ENCODE data around the gene AMOT. TPM values are rescaled to one million over a fixed set of nuclear protein-coding genes. Genes with fewer than 3 reads are reported as not detected.

Gene AMOT
- total and polyA plus RNA-seq, 7 experiments from 2014 or later = 0.44 to 4.4 (median 3.0) TPM

DNA sequence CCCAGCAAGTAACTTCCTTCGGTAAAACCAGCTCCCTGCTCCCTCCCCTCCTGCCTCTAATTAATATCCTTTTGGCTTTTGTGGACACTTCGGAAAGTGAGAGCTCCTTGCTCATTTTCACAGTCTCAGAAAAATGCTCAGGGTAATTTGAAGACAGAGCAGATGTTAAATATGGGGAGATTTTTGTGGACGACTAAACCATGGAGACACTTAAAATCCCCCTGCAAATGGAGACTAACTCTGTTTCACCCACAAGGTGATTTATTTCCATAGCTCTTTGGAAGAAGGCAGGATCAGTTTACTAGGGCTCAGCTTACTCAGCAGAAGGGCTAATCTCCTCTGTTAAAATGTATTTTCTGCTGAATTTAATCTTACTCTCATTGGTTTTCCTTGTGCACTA, 12.2 kb upstream of the AMOT start:
- peaks cover 0 to 26% (median 2%) of the 10 kb centered on the region in 7 donors for H3K4me1 Mint-ChIP-seq
- no peak for ATAC-seq
- H3K4me3 Mint-ChIP-seq = no peak overlapping the region
- POLR2A ChIA-PET = no interaction called here
- no peaks in the 10 kb centered on the region for H3K9me3 ChIP-seq (ENCODE audit: control insufficient read depth in 2 of 3, low read length in 3 of 3)
- peaks cover 0 to 1% (median 0%) of the 10 kb centered on the region in 11 donors for H3K9me3 Mint-ChIP-seq
- intact Hi-C loops (cut with micrococcal nuclease) = no loop called here
- no peak overlapping the region for H3K27ac ChIP-seq (ENCODE audit: low read depth, low read length)
- peaks cover 0 to 8% of the 10 kb centered on the region in 2 donors for H3K4me1 ChIP-seq (ENCODE audit: control insufficient read depth in 2 of 2, insufficient read depth in 2 of 2, low read length in 2 of 2)
- no peak overlapping the region for H3K4me3 ChIP-seq (ENCODE audit: low read length)
- CTCF ChIA-PET = interaction anchor here (0.6 kb wide), 1 partner anchor 136 kb away, joined by 3 read pairs; no protein-coding TSS in a partner anchor
- H3K27ac Mint-ChIP-seq = no peak overlapping the region
- H3K36me3 ChIP-seq (ENCODE audit: control insufficient read depth in 2 of 3, insufficient read depth in 3 of 3, low read length in 3 of 3) = no peaks in the 10 kb centered on the region
- no peak for DNase-seq
- peaks cover 0 to 2% (median 0%) of the 10 kb centered on the region in 5 donors for H3K27me3 Mint-ChIP-seq
- H3K27me3 ChIP-seq (ENCODE audit: control insufficient read depth in 2 of 2, insufficient read depth in 2 of 2, low read length in 2 of 2) = no peaks in the 10 kb centered on the region
- H3K36me3 Mint-ChIP-seq = no peaks in the 10 kb centered on the region

GRCh38 chrX:112851806-112852205, 11.2 kb upstream of the AMOT start:
- Histone ChIP-seq H3K9me3 (ENCODE audit: control insufficient read depth in 2 of 3, low read length in 3 of 3) (no peaks in the 10 kb centered on the region), H3K36me3 (ENCODE audit: control insufficient read depth in 2 of 3, insufficient read depth in 3 of 3, low read length in 3 of 3) (no peaks in the 10 kb centered on the region), H3K27me3 (ENCODE audit: control insufficient read depth in 2 of 2, insufficient read depth in 2 of 2, low read length in 2 of 2) (no peaks in the 10 kb centered on the region), H3K27ac (ENCODE audit: low read depth, low read length) (no peak overlapping the region), H3K4me1 (ENCODE audit: control insufficient read depth in 2 of 2, insufficient read depth in 2 of 2, low read length in 2 of 2) (peaks cover 0 to 8% of the 10 kb centered on the region in 2 donors), H3K4me3 (ENCODE audit: low read length) (no peak overlapping the region)
- POLR2A ChIA-PET = no interaction called here
- Mint-ChIP-seq H3K9me3 (peaks cover 0 to 1% (median 0%) of the 10 kb centered on the region in 11 donors), H3K27ac (no peak overlapping the region), H3K27me3 (peaks cover 0 to 2% (median 0%) of the 10 kb centered on the region in 5 donors), H3K36me3 (no peaks in the 10 kb centered on the region), H3K4me3 (no peak overlapping the region), H3K4me1 (peaks cover 0 to 26% (median 2%) of the 10 kb centered on the region in 7 donors)
- no peak for ATAC-seq
- intact Hi-C loops (cut with micrococcal nuclease) = no loop called here
- CTCF ChIA-PET = no interaction called here
- DNase-seq = no peak

- DNase-seq (no peak), ATAC-seq (no peak)
- no peaks in the 10 kb centered on the region for H3K9me3 Mint-ChIP-seq
Observed at GRCh38 chrX:112851161-112851779, 10.6 kb upstream of the AMOT start.

GRCh38 chrX:112849016-112849415, 8.4 kb upstream of the AMOT start:
- Mint-ChIP-seq H3K27me3 (peaks cover 0 to 2% (median 0%) of the 10 kb centered on the region in 5 donors), H3K9me3 (no peaks in the 10 kb centered on the region), H3K4me3 (no peak overlapping the region), H3K4me1 (peaks cover 0 to 34% (median 2%) of the 10 kb centered on the region in 7 donors), H3K36me3 (no peaks in the 10 kb centered on the region), H3K27ac (no peak overlapping the region)
- ATAC-seq = no peak
- ChIA-PET CTCF (no interaction called here), POLR2A (no interaction called here)
- H3K27ac ChIP-seq (ENCODE audit: low read depth, low read length) = no peak overlapping the region
- no peak overlapping the region for H3K4me3 ChIP-seq (ENCODE audit: low read length)
- intact Hi-C loops (cut with micrococcal nuclease) = loop anchor here in 1 of 2 donors (10.0 kb wide), 1 partner anchor 1754 kb away; the partner anchor contains the start of gene PAK3
- no peaks in the 10 kb centered on the region for H3K9me3 ChIP-seq (ENCODE audit: control insufficient read depth in 2 of 3, low read length in 3 of 3)
- H3K36me3 ChIP-seq (ENCODE audit: control insufficient read depth in 2 of 3, insufficient read depth in 3 of 3, low read length in 3 of 3) = no peaks in the 10 kb centered on the region
- H3K27me3 ChIP-seq (ENCODE audit: control insufficient read depth in 2 of 2, insufficient read depth in 2 of 2, low read length in 2 of 2) = no peaks in the 10 kb centered on the region
- peaks cover 0 to 8% of the 10 kb centered on the region in 2 donors for H3K4me1 ChIP-seq (ENCODE audit: control insufficient read depth in 2 of 2, insufficient read depth in 2 of 2, low read length in 2 of 2)
- DNase-seq = no peak

More at GRCh38 chrX:112851161-112851779, 10.6 kb upstream of the AMOT start:
- no peaks in the 10 kb centered on the region for H3K9me3 ChIP-seq (ENCODE audit: control insufficient read depth in 2 of 3, low read length in 3 of 3)
- H3K27me3 Mint-ChIP-seq = peaks cover 0 to 2% (median 0%) of the 10 kb centered on the region in 5 donors
- H3K27ac Mint-ChIP-seq = peak overlapping the region in 1 of 9 donors; percentile 31
- no peak overlapping the region for H3K4me3 ChIP-seq (ENCODE audit: low read length)
- H3K4me3 Mint-ChIP-seq = peak overlapping the region in 1 of 10 donors; percentile 55
- H3K36me3 ChIP-seq (ENCODE audit: control insufficient read depth in 2 of 3, insufficient read depth in 3 of 3, low read length in 3 of 3) = no peaks in the 10 kb centered on the region
- H3K27me3 ChIP-seq (ENCODE audit: control insufficient read depth in 2 of 2, insufficient read depth in 2 of 2, low read length in 2 of 2) = no peaks in the 10 kb centered on the region
- H3K4me1 Mint-ChIP-seq = peaks cover 0 to 26% (median 2%) of the 10 kb centered on the region in 7 donors
- CTCF ChIA-PET = no interaction called here
- intact Hi-C loops (cut with micrococcal nuclease) = no loop called here
- no peak overlapping the region for H3K27ac ChIP-seq (ENCODE audit: low read depth, low read length)
- POLR2A ChIA-PET = no interaction called here
- H3K4me1 ChIP-seq (ENCODE audit: control insufficient read depth in 2 of 2, insufficient read depth in 2 of 2, low read length in 2 of 2) = peaks cover 0 to 8% of the 10 kb centered on the region in 2 donors
- no peaks in the 10 kb centered on the region for H3K36me3 Mint-ChIP-seq

DNA sequence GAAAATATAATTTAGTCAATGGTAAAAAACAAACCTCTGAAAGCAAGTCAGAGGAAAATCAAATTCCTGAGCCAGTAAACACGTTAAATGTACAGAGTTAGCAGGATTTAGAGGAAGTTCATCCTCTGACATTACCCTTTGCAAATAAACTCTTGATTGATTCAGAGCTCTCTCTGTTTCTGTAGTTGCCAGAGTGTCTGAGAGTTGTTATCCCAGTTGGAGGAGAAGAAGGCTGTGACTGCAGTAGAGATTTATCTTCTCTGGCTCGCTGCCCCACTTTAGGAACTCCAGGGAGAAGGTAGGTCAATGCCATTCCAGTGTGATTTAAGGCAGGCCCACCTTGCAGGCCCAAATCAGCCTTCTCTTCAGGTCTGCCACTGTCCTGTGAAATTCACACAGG, 6.2 kb upstream of the AMOT start:
- CTCF ChIA-PET = no interaction called here
- Histone ChIP-seq H3K4me3 (ENCODE audit: low read length) (no peak overlapping the region), H3K27ac (ENCODE audit: low read depth, low read length) (no peak overlapping the region), H3K9me3 (ENCODE audit: control insufficient read depth in 2 of 3, low read length in 3 of 3) (no peaks in the 10 kb centered on the region), H3K36me3 (ENCODE audit: control insufficient read depth in 2 of 3, insufficient read depth in 3 of 3, low read length in 3 of 3) (no peaks in the 10 kb centered on the region), H3K4me1 (ENCODE audit: control insufficient read depth in 2 of 2, insufficient read depth in 2 of 2, low read length in 2 of 2) (peaks cover 3 to 8% of the 10 kb centered on the region in 2 donors), H3K27me3 (ENCODE audit: control insufficient read depth in 2 of 2, insufficient read depth in 2 of 2, low read length in 2 of 2) (no peaks in the 10 kb centered on the region)
- Mint-ChIP-seq H3K4me3 (no peak overlapping the region), H3K27ac (no peak overlapping the region), H3K27me3 (no peaks in the 10 kb centered on the region), H3K36me3 (no peaks in the 10 kb centered on the region), H3K9me3 (no peaks in the 10 kb centered on the region), H3K4me1 (peaks cover 0 to 30% (median 0%) of the 10 kb centered on the region in 7 donors)
- no peak for DNase-seq
- POLR2A ChIA-PET = no interaction called here
- intact Hi-C loops (cut with micrococcal nuclease) = loop anchor here in 1 of 2 donors (10.0 kb wide), 1 partner anchor 1752 kb away; the partner anchor contains the start of gene PAK3
- ATAC-seq = no peak

- no peaks in the 10 kb centered on the region for H3K27me3 ChIP-seq (ENCODE audit: control insufficient read depth in 2 of 2, insufficient read depth in 2 of 2, low read length in 2 of 2)
- intact Hi-C loops (cut with micrococcal nuclease) = loop anchor here in 1 of 2 donors (10.0 kb wide), 1 partner anchor 1751 kb away; the partner anchor contains the start of gene PAK3
- H3K36me3 ChIP-seq (ENCODE audit: control insufficient read depth in 2 of 3, insufficient read depth in 3 of 3, low read length in 3 of 3) = no peaks in the 10 kb centered on the region
- Mint-ChIP-seq H3K27ac (peak overlapping the region in 1 of 9 donors; percentile 20), H3K36me3 (no peaks in the 10 kb centered on the region), H3K4me3 (no peak overlapping the region), H3K9me3 (no peaks in the 10 kb centered on the region), H3K4me1 (peaks cover 0 to 24% (median 0%) of the 10 kb centered on the region in 7 donors), H3K27me3 (no peaks in the 10 kb centered on the region)
- ATAC-seq (no peak), DNase-seq (no peak)
- CTCF ChIA-PET = no interaction called here
- no peak overlapping the region for H3K27ac ChIP-seq (ENCODE audit: low read depth, low read length)
- peaks cover 3 to 6% of the 10 kb centered on the region in 2 donors for H3K4me1 ChIP-seq (ENCODE audit: control insufficient read depth in 2 of 2, insufficient read depth in 2 of 2, low read length in 2 of 2)
- H3K4me3 ChIP-seq (ENCODE audit: low read length) = no peak overlapping the region
- no peaks in the 10 kb centered on the region for H3K9me3 ChIP-seq (ENCODE audit: control insufficient read depth in 2 of 3, low read length in 3 of 3)
- POLR2A ChIA-PET = no interaction called here
Observed at GRCh38 chrX:112846187-112846586, 5.6 kb upstream of the AMOT start.

- Mint-ChIP-seq H3K27me3 (peaks cover 0 to 7% (median 0%) of the 10 kb centered on the region in 5 donors), H3K27ac (no peak overlapping the region), H3K4me1 (peaks cover 0 to 28% (median 7%) of the 10 kb centered on the region in 7 donors), H3K9me3 (no peaks in the 10 kb centered on the region), H3K36me3 (no peaks in the 10 kb centered on the region), H3K4me3 (no peak overlapping the region)
- Histone ChIP-seq H3K9me3 (ENCODE audit: control insufficient read depth in 2 of 3, low read length in 3 of 3) (no peaks in the 10 kb centered on the region), H3K27ac (ENCODE audit: low read depth, low read length) (no peak overlapping the region), H3K4me1 (ENCODE audit: control insufficient read depth in 2 of 2, insufficient read depth in 2 of 2, low read length in 2 of 2) (peaks cover 0 to 6% of the 10 kb centered on the region in 2 donors), H3K4me3 (ENCODE audit: low read length) (no peak overlapping the region), H3K27me3 (ENCODE audit: control insufficient read depth in 2 of 2, insufficient read depth in 2 of 2, low read length in 2 of 2) (no peaks in the 10 kb centered on the region), H3K36me3 (ENCODE audit: control insufficient read depth in 2 of 3, insufficient read depth in 3 of 3, low read length in 3 of 3) (no peaks in the 10 kb centered on the region)
- ChIA-PET POLR2A (no interaction called here), CTCF (no interaction called here)
- intact Hi-C loops (cut with micrococcal nuclease) = loop anchor here in 1 of 2 donors (10.0 kb wide), 1 partner anchor 1749 kb away; the partner anchor contains the start of gene PAK3
- ATAC-seq = no peak
- DNase-seq = no peak
Observed at GRCh38 chrX:112844250-112844649, 3.6 kb upstream of the AMOT start.

Measured in naive thymus-derived CD4-positive, alpha-beta T cell (primary cell).